GM18508 (cell line): ENCODE measurements around the gene APLF.
"Not testable (repeated sequence)": the region's sequence is repeated elsewhere in the genome, so short reads cannot be mapped to it uniquely, and the experiment has no call there.

Experiments used
- ATAC-seq: cut with Tn5 transposase; IDR thresholded peaks from one replicate; pipeline ENCODE4 v1.9.1; 2021; ENCODE audit warnings: moderate number of reproducible peaks; ENCODE audit not compliant: insufficient read depth, unreplicated experiment

APLF gene

DNA sequence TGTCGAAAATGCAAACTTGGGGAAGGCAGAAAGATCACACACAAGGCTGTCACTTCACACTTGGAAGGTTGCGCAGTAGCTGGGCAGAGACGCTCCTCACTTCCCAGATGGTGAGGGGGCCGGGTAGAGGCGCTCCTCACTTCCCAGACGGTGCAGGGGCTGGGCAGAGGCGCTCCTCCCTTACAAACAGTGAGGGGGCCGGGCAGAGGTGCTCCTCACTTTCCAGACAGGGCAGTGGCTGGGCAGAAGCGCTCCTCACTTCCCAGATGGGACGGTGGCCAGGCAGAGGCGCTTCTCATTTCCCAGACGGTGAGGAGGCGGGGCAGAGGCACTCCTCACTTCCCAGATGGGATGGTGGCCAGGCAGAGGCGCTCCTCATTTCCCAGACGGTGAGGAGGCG, 59.6 kb downstream of the APLF start:
- ATAC-seq, result not testable (repeated sequence)

GRCh38 chr2:68527343-68528081, 60.1 kb downstream of the APLF start:
- ATAC-seq, result not testable (repeated sequence)

GRCh38 chr2:68529156-68529555, 61.8 kb downstream of the APLF start:
- not testable (repeated sequence) for ATAC-seq

GRCh38 chr2:68529651-68530050, 62.3 kb downstream of the APLF start:
- ATAC-seq, result not testable (repeated sequence)

GRCh38 chr2:68536000-68536399, 68.6 kb downstream of the APLF start:
- no peak for ATAC-seq

DNA sequence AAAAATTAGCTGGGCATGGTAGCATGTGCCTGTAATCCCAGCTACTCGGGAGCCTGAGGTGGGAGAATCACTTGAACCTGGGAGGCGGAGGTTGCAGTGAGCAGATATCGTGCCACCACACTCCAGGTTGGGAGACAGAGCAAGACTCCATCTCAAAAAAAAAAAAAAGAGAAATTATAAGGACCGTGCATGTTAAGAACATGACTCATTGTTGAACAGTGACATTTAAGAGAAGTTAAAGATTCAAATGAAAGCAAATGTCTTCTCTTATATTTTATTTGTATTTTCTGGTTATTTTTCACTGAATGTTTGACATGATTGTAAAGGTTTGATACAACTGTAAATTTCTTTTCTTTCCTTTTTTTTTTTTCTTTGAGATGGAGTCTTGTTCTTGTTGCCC, 69.6 kb downstream of the APLF start:
- ATAC-seq, result no peak

GRCh38 chr2:68537809-68538208, 70.4 kb downstream of the APLF start:
- ATAC-seq, result no peak

DNA sequence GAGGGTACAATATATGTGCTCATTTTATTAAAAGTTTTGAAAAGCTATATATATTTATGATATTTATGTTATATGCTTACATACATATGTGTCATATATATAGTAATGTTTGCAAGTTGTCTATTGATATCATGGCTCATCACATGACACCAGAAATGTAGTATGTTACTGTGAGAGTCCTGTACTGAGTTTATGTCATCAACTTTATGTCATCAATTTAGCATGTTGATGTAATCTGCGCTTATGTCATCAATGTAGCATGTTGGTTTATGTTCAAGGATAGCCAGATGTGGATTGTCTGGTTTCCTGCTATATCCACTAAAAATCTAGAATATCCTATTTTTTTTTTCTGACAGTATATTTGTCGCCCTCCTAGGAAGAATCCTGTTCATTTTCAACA, 77.4 kb downstream of the APLF start:
- no peak for ATAC-seq

DNA sequence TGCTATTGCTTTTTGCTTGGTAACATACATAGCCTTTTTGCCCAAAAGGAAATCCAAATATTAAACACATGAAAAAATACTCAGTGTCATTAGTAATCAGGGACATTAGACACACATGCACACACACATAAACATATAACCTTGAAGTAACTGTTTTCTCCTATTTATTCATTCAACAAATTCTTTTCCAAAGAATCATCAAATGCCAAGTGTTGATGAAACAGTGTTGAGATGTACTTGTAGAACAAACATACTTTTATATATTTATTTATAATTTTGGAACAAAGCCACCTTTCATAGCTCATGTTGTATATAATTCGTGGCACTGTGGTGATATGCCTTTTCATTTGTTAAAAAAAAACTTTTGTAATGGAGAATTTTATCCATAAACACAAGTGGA, 81.0 kb downstream of the APLF start:
- ATAC-seq, result no peak

DNA sequence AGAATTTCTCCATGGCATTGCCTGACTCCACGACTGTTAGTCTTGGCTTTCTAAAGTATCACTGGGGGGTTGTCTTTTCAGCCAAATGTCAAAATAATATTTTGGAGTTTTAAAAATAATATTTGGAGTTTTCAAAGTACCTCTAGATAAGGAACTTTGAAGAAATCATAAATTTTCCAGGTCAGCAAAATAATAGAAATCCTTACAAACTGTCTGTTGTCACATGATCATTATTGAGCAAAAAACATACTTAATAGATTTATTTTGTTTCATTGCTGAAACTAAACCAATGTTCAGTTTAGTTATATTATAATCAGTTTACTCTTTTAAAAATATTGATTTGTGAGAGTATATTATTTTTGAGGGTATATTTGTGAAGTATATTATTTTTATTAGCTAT, 85.7 kb downstream of the APLF start:
- ATAC-seq, result no peak

DNA sequence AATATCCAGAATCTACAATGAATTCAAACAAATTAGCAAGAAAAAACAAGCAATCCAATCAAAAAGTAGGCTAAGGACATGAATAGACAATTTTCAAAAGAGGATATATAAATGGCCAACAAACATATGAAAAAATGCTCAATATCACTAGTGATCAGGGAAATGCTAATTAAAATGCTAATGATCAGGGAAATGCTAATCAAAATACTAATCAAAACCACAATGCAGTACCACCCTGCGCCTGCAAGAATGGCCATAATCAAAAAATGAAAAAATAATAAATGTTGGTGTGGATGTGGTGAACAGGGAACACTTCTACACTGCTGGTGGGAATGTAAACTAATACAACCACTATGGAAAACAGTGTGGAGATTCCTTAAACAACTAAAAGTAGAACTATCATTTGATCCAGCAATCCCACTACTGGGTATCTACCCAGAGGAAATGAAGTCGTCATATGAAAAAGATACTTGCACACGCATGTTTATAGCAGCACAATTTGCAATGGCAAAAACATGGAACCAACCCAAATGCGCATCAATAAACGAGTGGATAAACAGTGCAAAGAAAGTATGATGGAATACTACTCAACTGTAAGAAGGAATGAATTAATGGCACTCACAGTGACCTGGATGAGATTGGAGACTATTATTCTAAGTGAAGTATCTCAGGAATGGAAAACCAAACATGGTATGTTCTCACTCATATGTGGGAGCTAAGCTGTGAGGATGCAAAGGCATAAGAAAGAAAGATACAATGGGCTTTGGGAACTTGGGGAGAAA, 88.2 kb downstream of the APLF start:
- not testable (repeated sequence) for ATAC-seq

DNA sequence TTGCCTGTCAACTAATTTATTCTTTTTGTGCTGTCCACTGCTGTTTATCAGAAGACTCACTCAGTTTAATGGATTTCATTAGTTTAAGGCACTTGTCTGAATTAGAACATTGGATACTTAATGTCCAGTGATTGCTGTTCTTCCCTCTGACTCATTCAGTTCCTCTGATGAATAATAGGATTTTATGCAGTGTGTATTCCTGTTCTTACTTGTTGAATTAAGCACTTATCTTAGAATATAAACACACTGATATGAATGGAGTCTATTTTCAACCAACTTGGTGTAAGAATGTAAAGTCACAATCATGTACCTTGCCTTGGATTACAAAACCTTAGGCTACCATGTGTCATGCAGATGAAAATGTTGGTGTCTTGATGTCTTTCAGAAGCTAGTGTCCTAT, 89.0 kb downstream of the APLF start:
- ATAC-seq, result no peak

DNA sequence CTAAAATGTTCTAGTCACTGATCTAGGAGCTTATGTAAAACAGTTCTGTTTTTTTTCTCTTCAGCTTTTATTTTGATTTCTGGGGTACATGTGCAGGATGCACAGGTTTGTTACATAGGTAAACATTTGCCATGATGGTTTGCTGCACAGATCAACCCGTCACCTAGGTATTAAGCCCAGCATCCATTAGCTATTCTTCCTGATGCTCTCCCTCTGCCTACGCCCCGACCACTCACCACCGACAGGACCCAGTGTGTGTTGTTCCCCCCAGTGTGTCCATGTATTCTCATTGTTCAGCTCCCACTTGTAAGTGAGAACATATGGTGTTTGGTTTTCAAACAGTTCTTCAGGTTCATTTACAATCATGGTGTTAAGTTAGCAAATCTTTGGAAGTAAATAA, 91.2 kb downstream of the APLF start:
- no peak for ATAC-seq

DNA sequence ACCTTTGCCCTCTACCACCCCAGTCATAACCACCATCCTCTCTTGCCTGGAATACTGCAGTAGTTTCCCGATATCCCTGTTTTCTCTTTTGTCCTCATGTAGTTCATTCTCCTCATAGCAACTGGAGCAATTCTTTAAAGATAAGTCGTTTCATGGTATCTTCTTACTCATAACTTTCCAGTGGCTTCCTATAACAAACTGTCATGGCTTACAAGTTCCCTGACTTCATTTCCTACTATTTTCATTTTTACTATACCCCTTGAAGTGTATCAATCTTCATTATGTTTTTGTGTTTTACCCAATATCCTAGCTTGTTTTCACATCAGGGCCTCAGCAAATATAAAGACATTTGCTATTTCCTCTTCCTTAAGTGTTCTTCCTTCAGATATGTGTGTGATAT, 92.3 kb downstream of the APLF start:
- no peak for ATAC-seq

GRCh38 chr2:68560545-68560944, 93.2 kb downstream of the APLF start:
- ATAC-seq, result no peak

- ATAC-seq, result no peak
Observed at GRCh38 chr2:68561372-68561771, 94.0 kb downstream of the APLF start.

- no peak for ATAC-seq
Observed at GRCh38 chr2:68562934-68563333, 95.5 kb downstream of the APLF start.

- no peak for ATAC-seq
Observed at GRCh38 chr2:68564426-68564825, 97.0 kb downstream of the APLF start.

DNA sequence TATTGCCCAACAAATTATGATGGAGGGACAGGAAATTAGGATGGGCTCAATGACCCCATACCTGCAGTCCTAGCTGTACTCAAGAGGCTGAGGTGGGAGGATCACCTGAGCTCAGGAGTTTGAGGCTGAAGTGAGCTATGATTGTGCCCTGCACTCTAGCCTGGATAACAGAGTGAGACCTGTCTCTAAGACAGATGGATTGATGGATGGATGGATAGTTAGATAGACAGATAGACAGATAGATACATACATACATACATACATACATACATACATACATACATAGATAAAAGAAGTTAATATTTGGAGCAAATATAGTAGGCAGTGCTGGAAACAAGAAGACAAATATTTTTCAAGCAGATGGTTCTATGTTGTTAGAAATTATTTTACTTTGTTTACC, 97.9 kb downstream of the APLF start:
- ATAC-seq, result no peak

- no peak for ATAC-seq
Observed at GRCh38 chr2:68565858-68566257, 98.5 kb downstream of the APLF start.

GRCh38 chr2:68566362-68566761, 99.0 kb downstream of the APLF start:
- ATAC-seq, result no peak

GRCh38 chr2:68568116-68568515, 100.7 kb downstream of the APLF start:
- no peak for ATAC-seq
